ENCODE measurements around the gene DPP4.

DNA sequence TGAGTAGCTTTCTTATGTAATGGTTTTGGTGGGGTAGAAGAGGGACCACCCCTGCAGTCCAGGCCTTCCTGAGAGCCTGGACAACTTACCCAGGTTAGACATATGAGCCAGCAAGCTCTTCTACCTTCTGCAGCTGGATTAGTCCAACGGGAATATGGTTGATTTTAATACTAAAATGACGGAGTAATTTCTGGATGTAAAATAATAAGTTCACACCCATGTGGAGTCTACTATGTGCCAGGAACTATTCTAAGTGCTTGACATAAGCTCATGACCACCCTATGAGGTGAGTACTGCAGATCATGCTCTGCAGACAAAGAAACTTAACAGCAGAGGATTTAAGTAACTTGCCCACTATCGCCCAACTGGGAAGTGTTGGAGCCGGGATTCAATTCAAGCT, 45.5 kb downstream of the DPP4 start:
- TF ChIP-seq, protein P1, sequence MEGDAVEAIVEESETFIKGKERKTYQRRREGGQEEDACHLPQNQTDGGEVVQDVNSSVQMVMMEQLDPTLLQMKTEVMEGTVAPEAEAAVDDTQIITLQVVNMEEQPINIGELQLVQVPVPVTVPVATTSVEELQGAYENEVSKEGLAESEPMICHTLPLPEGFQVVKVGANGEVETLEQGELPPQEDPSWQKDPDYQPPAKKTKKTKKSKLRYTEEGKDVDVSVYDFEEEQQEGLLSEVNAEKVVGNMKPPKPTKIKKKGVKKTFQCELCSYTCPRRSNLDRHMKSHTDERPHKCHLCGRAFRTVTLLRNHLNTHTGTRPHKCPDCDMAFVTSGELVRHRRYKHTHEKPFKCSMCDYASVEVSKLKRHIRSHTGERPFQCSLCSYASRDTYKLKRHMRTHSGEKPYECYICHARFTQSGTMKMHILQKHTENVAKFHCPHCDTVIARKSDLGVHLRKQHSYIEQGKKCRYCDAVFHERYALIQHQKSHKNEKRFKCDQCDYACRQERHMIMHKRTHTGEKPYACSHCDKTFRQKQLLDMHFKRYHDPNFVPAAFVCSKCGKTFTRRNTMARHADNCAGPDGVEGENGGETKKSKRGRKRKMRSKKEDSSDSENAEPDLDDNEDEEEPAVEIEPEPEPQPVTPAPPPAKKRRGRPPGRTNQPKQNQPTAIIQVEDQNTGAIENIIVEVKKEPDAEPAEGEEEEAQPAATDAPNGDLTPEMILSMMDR (IDR thresholded peaks at IDR 0.05) = no peak
- TF ChIP-seq POLR2A (IDR thresholded peaks at IDR 0.05) = no peak
